H1 (cell line): ENCODE results near the gene NIM1K. TPM values are rescaled to one million over a fixed set of nuclear protein-coding genes. Genes with fewer than 3 reads are reported as not detected.

Experiments used
- CTCF ChIA-PET: fragments of 300-600 bp; sonication (Branson Sonifier 250); formaldehyde crosslinking; loops from one replicate; lab custom pipeline; 2021; ENCODE audit not compliant: partially characterized antibody; lab: Charles Lee
- POLR2A ChIA-PET: fragments of 300-600 bp; sonication (Branson Sonifier 250); formaldehyde crosslinking; loops from one replicate; lab custom pipeline; 2021; ENCODE audit warnings: inconsistent platforms; ENCODE audit not compliant: partially characterized antibody; lab: Charles Lee
- DNase-seq, 2 experiments: peaks; one replicate each; pipeline versions ENCODE4 v3.0.0 to v3.0.0-alpha.2; 2010 to 2022; ENCODE audit warnings: low spot score in 2 of 2, low read depth in 1 of 2, mixed read lengths in 1 of 2
- FAIRE-seq: peaks from 2 replicates; lab custom pipeline; 2011; peaks lifted over from hg19 to GRCh38; lab: Jason Lieb, UNC
- H2AFZ ChIP-seq: 2 replicates; pipeline ENCODE4 v1.8.1; 2012; ENCODE audit warnings: low read length, inconsistent platforms
- H2AK5ac ChIP-seq: 2 replicates; pipeline ENCODE4 v1.6.1; 2013; ENCODE audit warnings: low read depth, low read length
- H2BK120ac ChIP-seq: replicated peaks from 2 replicates; pipeline ENCODE3; 2013; ENCODE audit warnings: low read depth, low read length, inconsistent platforms
- H2BK12ac ChIP-seq: 2 replicates; pipeline ENCODE4 v1.6.1; 2013; ENCODE audit warnings: low read depth, low read length
- H2BK15ac ChIP-seq: 2 replicates; pipeline ENCODE4 v1.6.1; 2013; ENCODE audit warnings: low read length
- H2BK20ac ChIP-seq: 2 replicates; pipeline ENCODE4 v1.6.1; 2013; ENCODE audit warnings: low read length
- H2BK5ac ChIP-seq: 2 replicates; pipeline ENCODE4 v1.6.1; 2013; ENCODE audit warnings: low read depth, low read length
- H3K14ac ChIP-seq: 2 replicates; pipeline ENCODE4 v1.6.1; 2013; ENCODE audit warnings: inconsistent platforms; ENCODE audit not compliant: insufficient read length
- H3K18ac ChIP-seq: 2 replicates; pipeline ENCODE4 v1.6.1; 2013; ENCODE audit warnings: low read length; ENCODE audit errors: extremely low read depth
- H3K23ac ChIP-seq: 2 replicates; pipeline ENCODE4 v1.6.1; 2013; ENCODE audit warnings: inconsistent platforms; ENCODE audit not compliant: insufficient read length
- H3K23me2 ChIP-seq: 2 replicates; pipeline ENCODE4 v1.6.1; 2013; ENCODE audit warnings: low read depth, low read length
- H3K27ac ChIP-seq: 2 replicates; pipeline ENCODE4 v1.6.1; 2011; ENCODE audit warnings: low read depth, low read length, inconsistent platforms
- H3K27me3 ChIP-seq, 4 experiments: replicated peaks in 1 of 4; 1 replicate in 1 of 4; 2 replicates in 3 of 4; pipeline versions ENCODE4 v1.6.1 to v1.8.1; 2011 to 2013; ENCODE audit warnings: low read length in 3 of 4, mild to moderate bottlenecking in 3 of 4, inconsistent platforms in 2 of 4, mixed read lengths in 2 of 4, moderate library complexity in 1 of 4; ENCODE audit not compliant: control insufficient read depth in 3 of 4, insufficient read depth in 3 of 4; ENCODE audit errors: extremely low read depth in 1 of 4
- H3K36me3 ChIP-seq, 4 experiments: 2 replicates each; pipeline versions ENCODE4 v1.6.1 to v1.8.1; 2011 to 2013; ENCODE audit warnings: mild to moderate bottlenecking in 4 of 4, low read length in 3 of 4, moderate library complexity in 2 of 4, control low read depth in 1 of 4, inconsistent platforms in 1 of 4; ENCODE audit not compliant: insufficient read depth in 4 of 4, control insufficient read depth in 2 of 4
- H3K4ac ChIP-seq: replicated peaks from 2 replicates; pipeline ENCODE3; 2013; ENCODE audit warnings: low read length, low read depth, mixed read lengths, inconsistent platforms; ENCODE audit not compliant: insufficient read length
- H3K4me1 ChIP-seq, 4 experiments: replicated peaks in 1 of 4; 1 replicate in 1 of 4; 2 replicates in 3 of 4; pipeline versions ENCODE4 v1.6.1 to v1.8.1; 2011 to 2013; ENCODE audit warnings: low read length in 3 of 4, inconsistent platforms in 2 of 4, mixed read lengths in 1 of 4; ENCODE audit not compliant: insufficient read depth in 4 of 4, control insufficient read depth in 3 of 4
- H3K4me2 ChIP-seq, 2 experiments: 2 replicates each; pipeline versions ENCODE4 v1.6.1 to v1.8.1; 2011 to 2013; ENCODE audit warnings: low read depth in 2 of 2, low read length in 2 of 2, control low read depth in 1 of 2, inconsistent platforms in 1 of 2, mild to moderate bottlenecking in 1 of 2; ENCODE audit not compliant: insufficient read depth in 1 of 2
- H3K4me3 ChIP-seq, 4 experiments: fragments of 200-600, 300-600 bp in 1 of 4; sonication (generic), shearing (Covaris generic), sonication (Bioruptor Twin) in 1 of 4; 2 replicates each; pipeline versions ENCODE4 v1.5.1 to v1.8.1; 2011 to 2016; ENCODE audit warnings: low read length in 4 of 4, low read depth in 3 of 4, control low read depth in 2 of 4, inconsistent platforms in 2 of 4, mild to moderate bottlenecking in 2 of 4, mixed read lengths in 1 of 4, moderate library complexity in 1 of 4; ENCODE audit not compliant: insufficient read depth in 2 of 4; ENCODE audit errors: extremely low read depth in 1 of 4
- H3K56ac ChIP-seq: replicated peaks from 2 replicates; pipeline ENCODE3; 2013; ENCODE audit warnings: low read depth, mild to moderate bottlenecking, mixed read lengths, low read length, inconsistent platforms; ENCODE audit not compliant: insufficient read length
- H3K79me1 ChIP-seq: 2 replicates; pipeline ENCODE4 v1.6.1; 2013; ENCODE audit warnings: low read depth, low read length, control low read depth
- H3K79me2 ChIP-seq, 2 experiments: 2 replicates each; pipeline versions ENCODE4 v1.6.1 to v1.8.1; 2012 to 2013; ENCODE audit warnings: low read length in 2 of 2, mild to moderate bottlenecking in 2 of 2, inconsistent platforms in 1 of 2; ENCODE audit not compliant: insufficient read depth in 2 of 2, control insufficient read depth in 1 of 2
- H3K9ac ChIP-seq, 4 experiments: replicated peaks in 1 of 4; 1 replicate in 1 of 4; 2 replicates in 3 of 4; pipeline versions ENCODE4 v1.6.1 to v1.8.1; 2011 to 2013; ENCODE audit warnings: low read depth in 3 of 4, low read length in 3 of 4, control low read depth in 2 of 4, mild to moderate bottlenecking in 2 of 4, moderate library complexity in 2 of 4, inconsistent platforms in 1 of 4; ENCODE audit errors: extremely low read depth in 1 of 4
- H3K9me3 ChIP-seq, 2 experiments: 2 replicates each; pipeline versions ENCODE4 v1.6.1 to v1.8.1; 2012 to 2013; ENCODE audit warnings: mild to moderate bottlenecking in 2 of 2, moderate library complexity in 2 of 2, control low read depth in 1 of 2, inconsistent platforms in 1 of 2, low read depth in 1 of 2, low read length in 1 of 2, mixed read lengths in 1 of 2; ENCODE audit not compliant: insufficient read depth in 2 of 2
- H4K20me1 ChIP-seq, 2 experiments: replicated peaks in 1 of 2; 2 replicates each; pipeline versions ENCODE3 to v1.8.1; 2011 to 2013; ENCODE audit warnings: inconsistent platforms in 2 of 2, low read length in 2 of 2, mild to moderate bottlenecking in 1 of 2; ENCODE audit not compliant: insufficient read depth in 2 of 2, control insufficient read depth in 1 of 2
- H4K5ac ChIP-seq: 2 replicates; pipeline ENCODE4 v1.6.1; 2013; ENCODE audit warnings: low read length, low read depth, mixed read lengths, inconsistent platforms; ENCODE audit not compliant: insufficient read length
- H4K8ac ChIP-seq: 2 replicates; pipeline ENCODE4 v1.8.0; 2013; ENCODE audit warnings: mild to moderate bottlenecking, moderate library complexity, low read length, inconsistent platforms; ENCODE audit not compliant: insufficient read depth; ENCODE audit errors: extremely low read depth
- H4K91ac ChIP-seq: replicated peaks from 2 replicates; pipeline ENCODE3; 2013; ENCODE audit warnings: low read length, mixed read lengths, inconsistent platforms; ENCODE audit not compliant: insufficient read length
- ATF2 ChIP-seq: IDR thresholded peaks from 2 replicates; pipeline ENCODE4 v1.6.1; 2012; ENCODE audit warnings: low read length, inconsistent platforms
- KDM5A ChIP-seq: fragments of 200-600 bp; IDR thresholded peaks from 2 replicates; pipeline ENCODE4 v1.7.1; 2012; ENCODE audit warnings: mild to moderate bottlenecking, low read length, inconsistent platforms, mixed read lengths
- POLR2AphosphoS5 ChIP-seq: IDR thresholded peaks from 2 replicates; pipeline ENCODE4 v1.6.1; 2011; ENCODE audit warnings: low read depth, low read length
- RBBP5 ChIP-seq: IDR thresholded peaks from 2 replicates; pipeline ENCODE4 v1.7.1; 2012; ENCODE audit warnings: low read depth, mild to moderate bottlenecking, inconsistent platforms, low read length, moderate library complexity, borderline replicate concordance
- RXRA ChIP-seq: IDR thresholded peaks from 2 replicates; pipeline ENCODE4 v1.6.1; 2011; ENCODE audit warnings: low read depth, mild to moderate bottlenecking, low read length, moderate library complexity; ENCODE audit not compliant: insufficient read depth
- SIX5 ChIP-seq: IDR thresholded peaks from 2 replicates; pipeline ENCODE4 v1.6.1; 2011; ENCODE audit warnings: mild to moderate bottlenecking, low read depth, low read length
- WGBS, 2 experiments: shearing (Covaris generic) in 1 of 2; methylation state at CpG; one replicate each; pipeline versions ENCODE4 v1.1.6 to v1.1.7; 2013 to 2015; ENCODE audit warnings: low lambda C conversion rate in 2 of 2, mixed read lengths in 2 of 2, inconsistent platforms in 1 of 2, low coverage in 1 of 2, missing lambda C conversion rate in 1 of 2; ENCODE audit not compliant: insufficient replicate concordance in 2 of 2, insufficient coverage in 1 of 2, insufficient read length in 1 of 2; ENCODE audit errors: extremely low coverage in 1 of 2, missing lambda C conversion rate in 1 of 2; 5-methylcytosine and 5-hydroxymethylcytosine counted together
- polyA plus RNA-seq, 7 experiments: library from polyadenylated mRNA; depleted of rRNA in 3 of 7; stranded (reverse) in 5 of 7; unstranded in 2 of 7; fragments of >200 nt in 5 of 7; fragments of 200-250 nt in 2 of 7; gene quantifications; 1 replicate in 5 of 7; 2 replicates in 1 of 7; 4 replicates in 1 of 7; pipeline versions ENCODE4 v1.2.1 to v1.2.3, GENCODE V29; 2011 to 2013; ENCODE audit warnings: missing spikeins in 2 of 7, mixed read lengths in 2 of 7
- total RNA-seq: library from RNA; stranded (reverse); fragmentation: NEBNext Ultra II Directional; extraction: Animal tissue kit (Norgen Biotek cat#: 25700); gene quantifications from 2 replicates; pipeline ENCODE4 v1.2.1, GENCODE V29; 2021

Gene NIM1K
- total and polyA plus RNA-seq, 2 of the 8 experiments (the other 6 are each of a cell fraction or from before 2014, with no cell fraction given), result not detected

- CTCF ChIA-PET, result interaction anchor here (1.2 kb wide), 1 partner anchor 218 kb away, joined by 3 read pairs; no protein-coding TSS in a partner anchor
- TF ChIP-seq RBBP5 (no peak), POLR2AphosphoS5 (no peak), KDM5A (no peak), RXRA (no peak), SIX5 (no peak), ATF2 (no peak)
Measured at GRCh38 chr5:43171451-43171850, 20.6 kb upstream of the NIM1K start.

More at GRCh38 chr5:43171451-43171850, 20.6 kb upstream of the NIM1K start:
- Histone ChIP-seq H3K79me1 (peaks cover 3% of the 10 kb centered on the region; the same call in 1 of the 2 replicates), H3K9ac (no peak overlapping the region), H2BK20ac (no peak overlapping the region), H2BK12ac (no peak overlapping the region), H2BK120ac (no peak overlapping the region), H2BK15ac (no peak overlapping the region), H3K4me3 (no peak overlapping the region), H3K4me1 (no peaks in the 10 kb centered on the region), H3K4ac (no peak overlapping the region), H3K27me3 (no peaks in the 10 kb centered on the region), H3K36me3 (peaks cover 0 to 39% (median 13%) of the 10 kb centered on the region in 4 experiments; a peak in 7 of 8 replicates), H4K91ac (no peak overlapping the region), H3K14ac (no peak overlapping the region), H4K5ac (no peak overlapping the region), H3K79me2 (no peaks in the 10 kb centered on the region), H3K56ac (no peak overlapping the region), H3K18ac (no peak overlapping the region), H3K4me2 (no peak overlapping the region), H2BK5ac (no peak overlapping the region), H2AFZ (no peak overlapping the region), H2AK5ac (no peak overlapping the region), H3K23ac (no peak overlapping the region), H4K20me1 (peaks cover 0 to 2% of the 10 kb centered on the region in 2 experiments), H3K9me3 (no peaks in the 10 kb centered on the region), H3K27ac (no peak overlapping the region), H4K8ac (no peak overlapping the region), H3K23me2 (no peaks in the 10 kb centered on the region)
- DNase-seq (no peak), FAIRE-seq (no peak)
- POLR2A ChIA-PET, result no interaction called here
- WGBS, 2 experiments, result 91% methylated on average over 8 of the region's 8 CpGs; no CpG with 5 or more reads in 1 of the 2 experiments
